GM18502 (cell line): Measurements from ENCODE around the gene SSX2IP.
"Not testable (repeated sequence)": the region's sequence is repeated elsewhere in the genome, so short reads cannot be mapped to it uniquely, and the experiment has no call there.

Experiments
- ATAC-seq: cut with Tn5 transposase; IDR thresholded peaks from one replicate; pipeline ENCODE4 v1.9.1; 2021; ENCODE audit warnings: mild to moderate bottlenecking; ENCODE audit not compliant: unreplicated experiment, poor library complexity

SSX2IP gene

DNA sequence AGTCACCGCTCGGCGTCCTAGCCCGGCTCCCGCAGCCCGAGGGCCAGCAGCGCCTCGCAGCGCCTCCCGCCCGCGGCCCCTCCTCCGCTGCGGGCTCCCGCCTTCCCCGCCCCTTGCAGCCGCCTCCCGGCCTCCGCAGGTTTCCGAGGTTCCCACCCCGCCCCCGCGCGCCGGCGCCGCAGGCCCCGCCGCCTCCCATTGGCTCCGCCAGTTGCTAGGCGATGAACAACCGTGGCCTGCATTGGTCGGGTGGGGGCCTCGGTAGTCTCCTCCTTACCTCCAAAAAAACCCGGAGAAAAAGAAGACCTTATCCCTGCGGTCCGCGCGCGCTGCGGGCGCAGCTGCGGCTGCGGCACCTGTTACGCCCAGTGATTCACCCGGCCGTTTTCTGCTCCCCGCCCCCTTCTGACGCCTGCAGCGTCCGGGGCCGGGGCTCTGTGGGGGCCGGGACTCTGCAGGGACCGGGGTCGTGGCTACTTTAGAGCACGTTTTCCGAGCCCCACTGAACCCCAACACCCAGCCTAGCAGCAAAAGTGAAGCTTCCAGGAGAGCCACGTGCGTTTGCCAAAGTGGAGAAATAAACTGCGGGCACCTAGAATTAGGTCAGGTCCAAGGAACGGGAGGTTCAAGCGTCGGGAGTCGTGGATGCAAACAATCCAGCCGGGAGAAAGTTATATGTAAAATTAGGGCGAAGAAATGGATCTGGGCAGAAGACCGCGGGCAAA lies at the start of gene SSX2IP:
Gene SSX2IP (minus strand): TSS at position 65 of the 725 bp plus-strand sequence. CDS start 19,242 bp downstream, outside the sequence.
- peak; percentile 92 for ATAC-seq

- ATAC-seq: no peak
Observed at GRCh38 chr1:84738237-84738636, 48.0 kb upstream of the SSX2IP start.

DNA sequence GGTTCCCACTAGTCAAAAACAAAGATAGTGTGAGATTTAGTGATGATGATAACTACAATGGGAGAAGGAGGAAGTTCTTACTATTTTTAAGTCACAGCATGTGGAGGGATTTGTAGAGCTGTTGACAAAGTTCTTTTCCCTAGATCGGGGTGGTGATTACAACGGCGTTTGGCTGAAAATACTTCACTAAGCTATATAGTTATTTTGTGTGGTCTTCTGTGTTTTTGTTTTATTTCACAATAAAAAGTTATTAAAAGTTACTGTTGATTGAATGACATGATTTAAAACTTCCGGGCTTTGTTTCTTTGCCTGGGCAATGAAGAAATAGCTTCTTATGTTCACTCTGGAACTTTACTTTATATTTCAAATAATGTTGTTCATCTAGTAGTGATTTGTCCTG lies 47.3 kb upstream of the SSX2IP start:
- ATAC-seq: no peak

DNA sequence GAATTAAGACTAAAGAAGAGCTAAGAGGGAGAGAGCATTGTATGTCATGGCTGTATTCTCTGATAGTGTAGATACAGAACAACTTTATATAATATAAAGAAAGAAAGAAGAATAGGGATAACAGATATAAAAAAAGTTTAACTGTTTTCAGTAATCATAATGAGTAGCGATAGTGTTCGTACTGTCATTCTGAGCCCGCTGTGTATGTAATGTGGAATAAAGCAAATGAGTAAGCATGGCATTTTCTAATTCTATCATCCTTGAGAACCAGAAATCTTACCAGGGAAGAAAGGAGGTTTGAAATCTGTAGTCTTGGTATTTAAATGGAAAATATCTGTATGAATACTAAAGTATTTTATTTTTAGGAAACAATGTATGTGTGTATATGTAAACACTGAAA lies 46.7 kb upstream of the SSX2IP start:
- ATAC-seq: no peak

GRCh38 chr1:84736445-84736844 lies 46.2 kb upstream of the SSX2IP start:
- ATAC-seq: no peak

DNA sequence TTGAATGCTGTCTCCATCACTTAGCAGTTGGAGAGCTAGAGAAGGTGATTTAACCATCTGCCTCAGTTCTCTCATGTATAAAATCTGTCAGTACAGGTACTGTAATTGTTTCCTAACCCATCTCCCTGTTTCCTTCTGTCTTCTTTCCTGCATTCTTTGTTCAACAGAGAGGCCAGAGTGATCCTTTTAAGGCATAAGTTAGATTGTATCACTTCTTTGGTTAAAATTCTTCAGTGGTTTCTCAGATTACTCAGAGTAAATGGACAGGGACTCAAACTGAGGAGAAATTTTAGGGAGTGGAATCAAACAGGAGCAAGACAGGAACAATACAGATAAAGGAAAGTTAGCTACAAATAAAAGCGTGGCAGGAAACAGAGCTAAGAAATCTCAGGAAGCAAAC lies 45.2 kb upstream of the SSX2IP start:
- no peak for ATAC-seq

- ATAC-seq: no peak
Observed at GRCh38 chr1:84732520-84732919, 42.3 kb upstream of the SSX2IP start.

- no peak for ATAC-seq
Observed at GRCh38 chr1:84731519-84731918, 41.3 kb upstream of the SSX2IP start.

DNA sequence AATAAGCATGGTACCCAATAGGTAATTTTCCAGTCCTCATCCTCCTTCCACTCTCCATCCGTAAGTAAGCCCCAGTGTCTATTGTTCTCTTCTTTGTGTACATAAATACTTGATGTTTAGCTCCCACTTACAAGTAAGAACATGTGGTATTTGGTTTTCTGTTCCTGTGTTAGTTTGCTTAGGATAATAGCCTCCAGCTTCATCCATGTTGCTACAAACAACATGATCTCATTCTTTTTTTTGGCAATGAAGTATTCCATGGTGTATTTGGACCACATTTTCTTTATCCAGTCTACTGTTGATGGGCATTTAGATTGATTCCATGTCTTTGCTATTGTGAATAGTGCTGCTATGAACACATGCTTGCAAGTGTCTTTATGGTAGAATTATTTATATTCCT lies 37.5 kb upstream of the SSX2IP start:
- ATAC-seq: not testable (repeated sequence)

- ATAC-seq: no peak
Observed at GRCh38 chr1:84726593-84727499, 36.6 kb upstream of the SSX2IP start.

GRCh38 chr1:84724128-84724860 lies 34.0 kb upstream of the SSX2IP start:
- peak; percentile 60 for ATAC-seq

- ATAC-seq: no peak
Observed at GRCh38 chr1:84722794-84723193, 32.5 kb upstream of the SSX2IP start.

DNA sequence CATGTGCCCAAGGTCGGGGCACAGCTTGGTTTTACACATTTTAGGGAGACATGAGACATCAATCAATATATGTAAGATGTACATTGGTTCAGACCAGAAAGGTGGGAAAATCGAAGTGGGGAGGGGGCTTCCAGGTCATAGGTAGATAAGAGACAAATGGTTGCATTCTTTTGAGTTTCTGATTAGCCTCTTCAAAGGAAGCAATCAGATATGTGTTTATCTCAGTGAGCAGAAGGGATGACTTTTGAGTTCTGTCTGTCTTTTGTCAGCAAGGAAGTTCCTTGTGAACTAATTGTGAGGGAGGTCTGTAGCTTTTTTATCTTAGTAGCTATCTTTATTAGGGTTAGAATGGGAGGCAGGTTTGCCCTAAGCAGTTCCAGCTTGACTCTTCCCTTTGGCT lies 31.6 kb upstream of the SSX2IP start:
- ATAC-seq: not testable (repeated sequence)

DNA sequence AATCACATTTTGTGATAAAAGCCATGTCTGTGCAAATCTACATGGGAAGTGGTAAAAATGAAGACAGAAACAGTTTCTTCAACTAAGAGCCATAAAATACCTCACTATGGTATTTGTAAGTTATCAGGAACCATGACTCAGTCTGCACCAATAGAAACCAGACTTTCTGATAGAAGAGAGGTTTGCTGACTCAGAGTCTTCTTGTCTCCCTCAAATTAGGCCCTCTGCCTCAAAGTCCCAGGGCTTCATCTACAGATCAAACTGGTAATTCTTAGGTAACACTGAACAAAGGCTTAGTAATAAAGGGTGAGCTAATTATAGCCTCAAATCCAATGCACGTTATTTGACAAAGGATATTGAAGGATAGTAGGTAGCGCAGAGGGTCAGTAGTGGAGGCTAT lies 30.9 kb upstream of the SSX2IP start:
- ATAC-seq: no peak

DNA sequence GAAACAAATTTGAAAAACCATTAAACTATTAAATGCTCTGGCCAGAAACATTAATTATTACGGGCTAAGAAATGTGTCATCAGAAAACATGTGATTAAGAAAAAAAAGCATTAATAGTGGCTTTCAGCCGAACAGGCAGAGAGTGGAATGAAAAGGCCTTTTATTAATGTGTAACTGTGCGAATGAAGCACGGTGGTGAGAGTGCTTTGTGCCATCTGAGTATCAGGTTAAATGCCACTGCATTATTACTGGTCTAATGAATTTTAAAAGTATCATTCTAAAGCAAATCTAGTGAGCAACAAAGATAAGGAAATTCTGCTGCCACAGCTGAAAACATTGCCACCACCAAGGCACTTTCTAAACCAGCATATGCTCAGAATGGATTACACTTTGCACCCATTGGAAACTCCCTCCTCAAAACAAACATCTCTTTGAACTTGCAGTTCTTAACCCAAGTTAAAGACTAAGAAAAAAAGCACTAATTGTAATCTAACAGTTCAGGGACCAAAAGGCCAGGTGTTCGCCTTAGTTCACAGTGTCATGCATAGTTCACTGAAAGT lies 30.0 kb upstream of the SSX2IP start:
- peak; percentile 57 for ATAC-seq

DNA sequence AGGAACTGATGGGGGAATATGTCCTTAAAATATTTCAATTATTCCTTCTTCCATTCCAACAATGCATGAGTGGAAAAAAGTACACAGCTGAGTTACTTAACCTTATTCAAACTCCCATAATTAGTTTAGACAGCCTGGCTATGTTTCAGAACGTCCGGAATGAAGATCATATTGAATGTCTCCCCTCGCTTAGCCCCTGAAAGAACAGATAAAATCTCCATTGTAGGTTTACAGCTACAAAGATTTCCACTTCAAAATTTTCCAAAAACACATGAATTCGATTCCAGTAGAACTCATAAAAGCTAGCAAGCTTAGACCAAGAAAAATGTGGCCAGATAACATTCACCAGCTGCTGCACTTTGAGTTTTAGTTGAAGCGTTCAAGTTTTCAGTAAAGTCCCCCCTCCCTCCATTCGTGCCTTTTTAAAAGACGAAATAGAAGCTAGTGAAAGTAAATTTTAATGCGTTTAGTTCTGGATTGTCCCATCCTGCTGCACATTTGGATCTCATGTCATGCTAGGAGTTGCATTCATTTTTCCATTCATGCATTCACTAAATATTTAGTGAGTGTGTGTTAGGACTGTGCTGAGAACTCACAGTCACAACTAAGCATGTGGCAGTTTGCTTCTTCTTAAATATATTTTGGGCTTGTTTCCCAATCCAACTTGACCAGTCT lies 29.4 kb upstream of the SSX2IP start:
- ATAC-seq: no peak

DNA sequence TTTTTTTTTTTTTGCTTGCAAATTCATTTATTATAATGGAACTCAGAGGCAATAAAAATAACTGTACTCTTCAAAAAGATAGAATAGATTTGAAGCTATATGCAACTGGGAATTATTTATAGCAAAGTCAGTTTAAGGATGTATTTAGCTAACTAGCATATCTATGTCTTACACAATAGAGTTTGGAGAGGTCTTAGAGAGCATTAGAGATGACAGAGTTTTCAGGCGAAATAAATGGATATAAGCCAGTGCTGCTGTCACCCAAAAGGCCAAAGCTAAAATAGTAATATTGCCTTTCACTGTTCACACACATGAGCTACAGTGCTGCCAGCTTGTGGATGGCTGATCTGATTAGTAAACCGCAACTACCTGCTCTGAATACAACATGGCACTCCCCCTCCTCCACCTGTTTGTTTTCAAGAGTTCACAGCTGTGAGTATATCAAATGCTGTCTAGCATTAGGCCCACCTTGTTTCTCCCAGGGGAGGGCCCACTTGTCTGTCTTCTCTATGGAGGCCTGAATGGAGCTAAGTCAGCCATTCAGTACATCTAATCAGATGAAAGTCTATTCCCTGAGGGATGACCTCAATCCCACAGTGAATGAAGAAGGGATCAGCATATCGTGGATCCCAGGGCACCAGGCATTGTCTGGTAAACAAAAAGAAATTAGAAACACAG lies 25.2 kb upstream of the SSX2IP start:
- ATAC-seq: no peak

DNA sequence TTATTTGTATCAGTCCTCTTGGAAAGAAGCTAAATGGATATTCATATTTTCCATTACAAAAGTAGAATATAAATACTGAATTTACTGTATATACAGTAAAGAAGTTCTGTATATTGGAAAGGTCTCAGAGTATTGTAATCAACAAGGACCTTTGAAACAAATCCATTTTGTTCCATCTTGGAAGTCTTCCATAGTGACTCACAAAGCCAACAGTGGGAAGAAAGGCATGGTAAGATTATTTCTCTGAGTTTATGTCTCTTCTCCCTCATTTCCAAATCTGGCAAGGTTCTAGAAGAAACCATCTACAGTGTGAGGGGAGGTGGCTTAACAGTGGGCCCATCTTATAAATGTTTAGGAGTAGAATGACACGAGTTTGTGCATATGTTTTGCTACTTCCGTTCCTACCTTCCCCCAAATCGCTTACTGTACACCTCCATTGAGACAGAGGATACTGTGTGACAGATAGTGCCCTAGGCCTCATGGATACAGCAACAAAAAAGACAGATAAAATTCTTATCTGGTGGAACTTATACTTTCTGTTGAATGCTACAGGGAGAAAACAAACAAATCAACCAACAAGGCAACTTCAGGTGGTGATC lies 22.1 kb upstream of the SSX2IP start:
- no peak for ATAC-seq

DNA sequence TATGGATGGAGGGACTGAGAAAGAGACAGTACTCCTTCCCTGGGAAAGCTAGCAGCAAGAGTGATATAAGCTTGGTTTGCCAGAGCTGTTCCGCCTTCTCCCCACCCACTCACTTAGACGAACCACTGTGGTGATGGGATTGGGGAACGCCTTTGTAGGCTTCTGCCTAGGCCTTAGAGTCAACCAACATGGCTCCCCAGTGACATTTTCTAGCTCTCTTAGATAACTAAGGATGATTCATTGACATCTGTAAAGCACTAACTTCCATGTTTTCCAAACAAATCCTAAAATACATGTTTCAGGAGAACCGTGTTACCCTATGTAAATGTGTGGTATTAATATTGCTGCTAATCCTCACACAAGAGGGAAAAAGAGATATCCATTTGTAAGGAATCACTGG lies 21.6 kb upstream of the SSX2IP start:
- ATAC-seq: no peak
